WTC11 (cell line): ENCODE data around the gene NUDT14. TPM values are rescaled to one million over a fixed set of nuclear protein-coding genes. Genes with fewer than 3 reads are reported as not detected.

Source experiments
- ATAC-seq: fragments of 200-7000 bp; cut with Tn5 transposase; 2 replicates; pipeline ENCODE4 v1.10.0; 2021; ENCODE audit warnings: mild to moderate bottlenecking, moderate library complexity
- CTCF ChIA-PET: fragments of 300-600 bp; sonication (Branson Sonifier 250); formaldehyde crosslinking; loops from one replicate; lab custom pipeline; 2021; ENCODE audit warnings: antibody characterized with exemption; lab: Charles Lee
- POLR2A ChIA-PET: fragments of 350-600 bp; sonication (Branson Sonifier 250); formaldehyde crosslinking; loops from one replicate; lab custom pipeline; 2021; ENCODE audit warnings: antibody characterized with exemption; lab: Charles Lee
- DNase-seq: peaks from one replicate; pipeline ENCODE4 v3.0.0; 2021; ENCODE audit warnings: low spot score
- H3K27ac Mint-ChIP-seq: 2 replicates; pipeline ENCODE4 v1.8.0; 2021; ENCODE audit warnings: mixed read lengths
- H3K27me3 Mint-ChIP-seq: 2 replicates; pipeline ENCODE4 v1.8.0; 2021; ENCODE audit warnings: low read depth, mild to moderate bottlenecking, moderate library complexity, mixed read lengths
- H3K36me3 Mint-ChIP-seq: 2 replicates; pipeline ENCODE4 v1.8.0; 2021; ENCODE audit warnings: mixed read lengths
- H3K4me1 Mint-ChIP-seq: 2 replicates; pipeline ENCODE4 v1.8.0; 2022; ENCODE audit warnings: mixed read lengths
- H3K4me3 Mint-ChIP-seq: 2 replicates; pipeline ENCODE4 v1.8.0; 2021; ENCODE audit warnings: mild to moderate bottlenecking, moderate library complexity, mixed read lengths
- H3K9me3 Mint-ChIP-seq: 2 replicates; pipeline ENCODE4 v1.8.0; 2021; ENCODE audit warnings: mixed read lengths
- AFF4 ChIP-seq: sonication (generic); formaldehyde crosslinking; IDR thresholded peaks from 2 replicates; pipeline ENCODE4 v1.8.1; 2023; ENCODE audit warnings: mild to moderate bottlenecking, missing genetic modification reagents, borderline replicate concordance
- ESRRA ChIP-seq: sonication (generic); formaldehyde crosslinking; IDR thresholded peaks from 2 replicates; pipeline ENCODE4 v1.8.1; 2022; ENCODE audit warnings: mild to moderate bottlenecking, missing genetic modification reagents, borderline replicate concordance
- FOXJ3 ChIP-seq: sonication (generic); formaldehyde crosslinking; IDR thresholded peaks from 2 replicates; pipeline ENCODE4 v1.9.0; 2021; ENCODE audit warnings: missing genetic modification reagents, mild to moderate bottlenecking, borderline replicate concordance
- FOXP4 ChIP-seq: sonication (generic); formaldehyde crosslinking; IDR thresholded peaks from 2 replicates; pipeline ENCODE4 v1.8.0; 2022; ENCODE audit warnings: mild to moderate bottlenecking, missing genetic modification reagents
- JAZF1 ChIP-seq: fragments of 250-450 bp; sonication (Bioruptor Pico); IDR thresholded peaks from 2 replicates; pipeline ENCODE4 v1.9.0; 2021; ENCODE audit warnings: moderate library complexity, mild to moderate bottlenecking, inconsistent platforms
- NFYB ChIP-seq: sonication (generic); formaldehyde crosslinking; conservative IDR thresholded peaks from 2 replicates; pipeline ENCODE4 v1.8.0; 2022; ENCODE audit warnings: low read depth, missing genetic modification reagents
- NR3C1 ChIP-seq: sonication (generic); formaldehyde crosslinking; conservative IDR thresholded peaks from 2 replicates; pipeline ENCODE4 v1.8.1; 2023; ENCODE audit warnings: low read depth, mild to moderate bottlenecking, missing genetic modification reagents
- PRRX2 ChIP-seq: fragments of 250-450 bp; sonication (Bioruptor Pico); IDR thresholded peaks from 2 replicates; pipeline ENCODE4 v1.8.0; 2021; ENCODE audit warnings: mild to moderate bottlenecking
- RORB ChIP-seq: fragments of 250-450 bp; sonication (Bioruptor Pico); IDR thresholded peaks from 2 replicates; pipeline ENCODE4 v1.9.0; 2021; ENCODE audit warnings: mild to moderate bottlenecking
- SOX15 ChIP-seq: fragments of 250-450 bp; sonication (Bioruptor Pico); IDR thresholded peaks from 2 replicates; pipeline ENCODE4 v1.9.0; 2021; ENCODE audit warnings: mild to moderate bottlenecking
- TP53 ChIP-seq: sonication (generic); formaldehyde crosslinking; IDR thresholded peaks from 2 replicates; pipeline ENCODE4 v1.8.1; 2023; ENCODE audit warnings: mild to moderate bottlenecking, missing genetic modification reagents
- ZBTB43 ChIP-seq: sonication (generic); formaldehyde crosslinking; IDR thresholded peaks from 2 replicates; pipeline ENCODE4 v1.8.1; 2023; ENCODE audit warnings: mild to moderate bottlenecking, missing genetic modification reagents
- ZNF232 ChIP-seq: sonication (generic); formaldehyde crosslinking; IDR thresholded peaks from 2 replicates; pipeline ENCODE4 v1.8.0; 2022; ENCODE audit warnings: mild to moderate bottlenecking, missing genetic modification reagents
- ZNF396 ChIP-seq: fragments of 250-450 bp; sonication (Bioruptor Pico); IDR thresholded peaks from 2 replicates; pipeline ENCODE4 v1.8.0; 2021; ENCODE audit warnings: mild to moderate bottlenecking, moderate library complexity, borderline replicate concordance
- ZNF416 ChIP-seq: fragments of 250-450 bp; sonication (Bioruptor Pico); IDR thresholded peaks from 2 replicates; pipeline ENCODE4 v1.9.0; 2021; ENCODE audit warnings: mild to moderate bottlenecking, inconsistent platforms
- total RNA-seq: library from RNA; stranded (reverse); gene quantifications from 3 replicates; pipeline ENCODE4 v1.2.3, GENCODE V29; 2021
- TF ChIP-seq, protein P1 (sequence below): sonication (generic); formaldehyde crosslinking; conservative IDR thresholded peaks from 2 replicates; pipeline ENCODE4 v1.8.1; 2022; ENCODE audit warnings: mild to moderate bottlenecking, missing genetic modification reagents
- TF ChIP-seq, protein P2 (sequence below): sonication (generic); formaldehyde crosslinking; IDR thresholded peaks from 2 replicates; pipeline ENCODE4 v1.8.1; 2023; ENCODE audit warnings: mild to moderate bottlenecking, missing genetic modification reagents, moderate library complexity
- TF ChIP-seq, protein P3 (sequence below): sonication (generic); formaldehyde crosslinking; IDR thresholded peaks from 2 replicates; pipeline ENCODE4 v1.8.0; 2022; ENCODE audit warnings: mild to moderate bottlenecking, missing genetic modification reagents
- TF ChIP-seq, protein P4 (sequence below): sonication (generic); formaldehyde crosslinking; IDR thresholded peaks from 2 replicates; pipeline ENCODE4 v1.8.1; 2022; ENCODE audit warnings: low read depth, mild to moderate bottlenecking, moderate library complexity, missing genetic modification reagents, borderline replicate concordance

The NUDT14 gene
- total RNA-seq, 1 experiment from 2014 or later, result 35.4 TPM

DNA sequence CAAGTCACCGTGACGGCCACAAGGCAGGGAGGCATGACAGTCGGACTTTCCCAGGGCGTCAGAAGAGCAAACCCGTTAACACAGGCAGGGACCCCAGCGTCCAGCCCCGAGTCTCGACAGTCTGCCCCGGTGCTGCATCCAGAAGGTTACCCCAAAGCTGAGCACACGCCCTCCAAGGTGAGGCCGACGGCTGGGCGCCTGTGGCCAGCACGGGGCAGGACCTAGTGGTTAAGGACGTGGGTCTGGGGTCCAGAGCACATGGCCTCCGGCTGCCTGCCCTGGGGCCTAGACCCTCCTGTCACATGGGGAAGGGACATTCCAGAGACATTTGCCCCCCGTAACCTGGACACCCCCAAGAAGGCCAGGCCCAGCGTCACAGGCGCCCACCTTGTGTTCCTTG lies 37.5 kb upstream of the NUDT14 start:
- ChIA-PET CTCF (no interaction called here), POLR2A (no interaction called here)
- DNase-seq (no peak), ATAC-seq (no peak)
- Mint-ChIP-seq H3K27me3 (no peaks in the 10 kb centered on the region), H3K36me3 (peaks cover 14% of the 10 kb centered on the region), H3K9me3 (peaks cover 9% of the 10 kb centered on the region), H3K4me3 (no peak overlapping the region), H3K27ac (0 out of 2 replicates have a peak overlapping the region, but pooled peaks have one; percentile 45), H3K4me1 (no peaks in the 10 kb centered on the region)
- TF ChIP-seq FOXP4 (CRISPR knock-in tag) (no peak), ZNF232 (CRISPR knock-in tag) (no peak), NFYB (CRISPR knock-in tag) (no peak), JAZF1 (CRISPR knock-in tag) (no peak), ZNF416 (CRISPR knock-in tag) (no peak), ZNF396 (no peak)

- Mint-ChIP-seq H3K27me3 (no peaks in the 10 kb centered on the region), H3K36me3 (peaks cover 10% of the 10 kb centered on the region; the same call in 1 of the 2 replicates)
These were observed 36.7 kb upstream of the NUDT14 start for GRCh38 chr14:105217774-105218173.

More at GRCh38 chr14:105217774-105218173, 36.7 kb upstream of the NUDT14 start:
- ATAC-seq (no peak), DNase-seq (no peak)
- ChIA-PET CTCF (interaction anchor here (0.5 kb wide), 1 partner anchor 46 kb away, joined by 3 read pairs; no protein-coding TSS in a partner anchor), POLR2A (no interaction called here)
- Mint-ChIP-seq H3K27ac (no peak overlapping the region), H3K4me3 (no peak overlapping the region), H3K4me1 (no peaks in the 10 kb centered on the region), H3K9me3 (peaks cover 9% of the 10 kb centered on the region)
- TF ChIP-seq PRRX2 (no peak), NR3C1 (CRISPR knock-in tag) (no peak), TP53 (CRISPR knock-in tag) (no peak), JAZF1 (CRISPR knock-in tag) (no peak), FOXJ3 (CRISPR knock-in tag) (no peak), AFF4 (CRISPR knock-in tag) (no peak), ZBTB43 (no peak), ESRRA (CRISPR knock-in tag) (no peak), RORB (CRISPR knock-in tag) (no peak), SOX15 (CRISPR knock-in tag) (no peak), ZNF232 (CRISPR knock-in tag) (no peak)
- TF ChIP-seq, protein P1, sequence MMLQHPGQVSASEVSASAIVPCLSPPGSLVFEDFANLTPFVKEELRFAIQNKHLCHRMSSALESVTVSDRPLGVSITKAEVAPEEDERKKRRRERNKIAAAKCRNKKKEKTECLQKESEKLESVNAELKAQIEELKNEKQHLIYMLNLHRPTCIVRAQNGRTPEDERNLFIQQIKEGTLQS (CRISPR knock-in tag), result no peak
- TF ChIP-seq, protein P2, sequence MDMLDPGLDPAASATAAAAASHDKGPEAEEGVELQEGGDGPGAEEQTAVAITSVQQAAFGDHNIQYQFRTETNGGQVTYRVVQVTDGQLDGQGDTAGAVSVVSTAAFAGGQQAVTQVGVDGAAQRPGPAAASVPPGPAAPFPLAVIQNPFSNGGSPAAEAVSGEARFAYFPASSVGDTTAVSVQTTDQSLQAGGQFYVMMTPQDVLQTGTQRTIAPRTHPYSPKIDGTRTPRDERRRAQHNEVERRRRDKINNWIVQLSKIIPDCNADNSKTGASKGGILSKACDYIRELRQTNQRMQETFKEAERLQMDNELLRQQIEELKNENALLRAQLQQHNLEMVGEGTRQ (CRISPR knock-in tag), result no peak
- TF ChIP-seq, protein P3, sequence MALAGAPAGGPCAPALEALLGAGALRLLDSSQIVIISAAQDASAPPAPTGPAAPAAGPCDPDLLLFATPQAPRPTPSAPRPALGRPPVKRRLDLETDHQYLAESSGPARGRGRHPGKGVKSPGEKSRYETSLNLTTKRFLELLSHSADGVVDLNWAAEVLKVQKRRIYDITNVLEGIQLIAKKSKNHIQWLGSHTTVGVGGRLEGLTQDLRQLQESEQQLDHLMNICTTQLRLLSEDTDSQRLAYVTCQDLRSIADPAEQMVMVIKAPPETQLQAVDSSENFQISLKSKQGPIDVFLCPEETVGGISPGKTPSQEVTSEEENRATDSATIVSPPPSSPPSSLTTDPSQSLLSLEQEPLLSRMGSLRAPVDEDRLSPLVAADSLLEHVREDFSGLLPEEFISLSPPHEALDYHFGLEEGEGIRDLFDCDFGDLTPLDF (CRISPR knock-in tag), result no peak
- TF ChIP-seq, protein P4, sequence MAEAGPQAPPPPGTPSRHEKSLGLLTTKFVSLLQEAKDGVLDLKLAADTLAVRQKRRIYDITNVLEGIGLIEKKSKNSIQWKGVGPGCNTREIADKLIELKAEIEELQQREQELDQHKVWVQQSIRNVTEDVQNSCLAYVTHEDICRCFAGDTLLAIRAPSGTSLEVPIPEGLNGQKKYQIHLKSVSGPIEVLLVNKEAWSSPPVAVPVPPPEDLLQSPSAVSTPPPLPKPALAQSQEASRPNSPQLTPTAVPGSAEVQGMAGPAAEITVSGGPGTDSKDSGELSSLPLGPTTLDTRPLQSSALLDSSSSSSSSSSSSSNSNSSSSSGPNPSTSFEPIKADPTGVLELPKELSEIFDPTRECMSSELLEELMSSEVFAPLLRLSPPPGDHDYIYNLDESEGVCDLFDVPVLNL (CRISPR knock-in tag), result no peak
